MCF 10A (cell line): ENCODE results near the gene KRT81. TPM values are rescaled to one million over a fixed set of nuclear protein-coding genes. Genes with fewer than 3 reads are reported as not detected.
"Not testable (repeated sequence)": the region's sequence is repeated elsewhere in the genome, so short reads cannot be mapped to it uniquely, and the experiment has no call there.

ENCODE experiments used
- BruUV-seq: library from RNA; stranded (reverse); fragments of 400-500 nt; replicated peaks from 2 replicates; lab custom pipeline; 2021; lab: Mats Ljungman, UMichigan
- CTCF ChIA-PET: fragments of 300-600 bp; sonication (Branson Sonifier 250); formaldehyde crosslinking; extraction: SDS; loops from one replicate; lab custom pipeline; 2021; ENCODE audit warnings: antibody characterized with exemption, inconsistent platforms; lab: Yijun Ruan, JAX
- POLR2A ChIA-PET: fragments of 300-600, 350-650 bp; sonication (Branson Sonifier 250); formaldehyde crosslinking; extraction: SDS; loops from one replicate; lab custom pipeline; 2020; ENCODE audit warnings: antibody characterized with exemption, inconsistent platforms; lab: Yijun Ruan, JAX
- DNase-seq: peaks from one replicate; pipeline ENCODE4 v3.0.0-alpha.2; 2018; ENCODE audit not compliant: unreplicated experiment
- H3K27ac Mint-ChIP-seq: one replicate; pipeline ENCODE4 v1.8.0; 2022; ENCODE audit warnings: mild to moderate bottlenecking, low read depth, mixed read lengths; ENCODE audit not compliant: unreplicated experiment
- H3K27me3 Mint-ChIP-seq: one replicate; pipeline ENCODE4 v1.8.0; 2022; ENCODE audit warnings: mixed read lengths; ENCODE audit not compliant: insufficient read depth, unreplicated experiment
- H3K36me3 Mint-ChIP-seq: one replicate; pipeline ENCODE4 v1.8.0; 2022; ENCODE audit warnings: mild to moderate bottlenecking, moderate library complexity, mixed read lengths; ENCODE audit not compliant: insufficient read depth, unreplicated experiment
- H3K4me1 Mint-ChIP-seq: one replicate; pipeline ENCODE4 v1.8.0; 2022; ENCODE audit warnings: mixed read lengths; ENCODE audit not compliant: insufficient read depth, unreplicated experiment
- H3K4me3 Mint-ChIP-seq: one replicate; pipeline ENCODE4 v1.8.0; 2022; ENCODE audit warnings: mild to moderate bottlenecking, moderate library complexity, mixed read lengths; ENCODE audit not compliant: unreplicated experiment
- H3K9me3 Mint-ChIP-seq: one replicate; pipeline ENCODE4 v1.8.0; 2022; ENCODE audit warnings: mixed read lengths; ENCODE audit not compliant: unreplicated experiment
- intact Hi-C: fragments of 100-400 bp; cut with micrococcal nuclease; formaldehyde crosslinking; loops from 2 replicates; pipeline ENCODE4 v1.14.1; 2022
- total RNA-seq: library from RNA; stranded (reverse); gene quantifications from 2 replicates; pipeline ENCODE4 v1.2.3, GENCODE V29; 2022
- TF ChIP-seq, protein P1 (sequence below): fragments of 200-600 bp; IDR thresholded peaks from one replicate; pipeline ENCODE4 v1.8.0; 2022; ENCODE audit warnings: antibody characterized with exemption, mild to moderate bottlenecking; ENCODE audit not compliant: unreplicated experiment

Gene KRT81
- total RNA-seq, 1 experiment from 2014 or later: 2,023 TPM

DNA sequence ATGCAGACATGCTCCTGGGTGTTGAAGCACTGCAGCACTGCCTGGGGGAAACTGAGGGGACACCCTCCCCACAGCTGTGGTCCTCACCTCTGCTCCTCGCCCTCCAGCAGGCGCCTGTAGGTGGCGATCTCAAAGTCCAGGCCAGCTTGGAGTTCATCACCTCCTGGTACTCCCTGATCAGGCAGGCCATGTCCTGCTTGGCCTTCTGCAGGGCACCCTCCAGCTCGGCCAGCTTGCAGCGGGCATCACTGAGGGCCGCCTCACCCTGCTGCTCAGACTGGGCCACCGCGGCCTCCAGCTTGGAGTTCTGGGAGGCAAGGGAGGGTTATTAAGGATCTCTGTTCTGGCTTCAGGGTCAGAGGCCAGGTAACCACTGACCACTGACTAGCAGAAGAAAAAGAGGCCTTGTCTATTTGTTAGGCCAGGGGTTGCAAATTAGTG lies 39.1 kb downstream of the KRT81 start:
- H3K27ac Mint-ChIP-seq: peak overlapping the region; percentile 84
- peaks cover 46% of the 10 kb centered on the region for H3K36me3 Mint-ChIP-seq
- TF ChIP-seq, protein P1, sequence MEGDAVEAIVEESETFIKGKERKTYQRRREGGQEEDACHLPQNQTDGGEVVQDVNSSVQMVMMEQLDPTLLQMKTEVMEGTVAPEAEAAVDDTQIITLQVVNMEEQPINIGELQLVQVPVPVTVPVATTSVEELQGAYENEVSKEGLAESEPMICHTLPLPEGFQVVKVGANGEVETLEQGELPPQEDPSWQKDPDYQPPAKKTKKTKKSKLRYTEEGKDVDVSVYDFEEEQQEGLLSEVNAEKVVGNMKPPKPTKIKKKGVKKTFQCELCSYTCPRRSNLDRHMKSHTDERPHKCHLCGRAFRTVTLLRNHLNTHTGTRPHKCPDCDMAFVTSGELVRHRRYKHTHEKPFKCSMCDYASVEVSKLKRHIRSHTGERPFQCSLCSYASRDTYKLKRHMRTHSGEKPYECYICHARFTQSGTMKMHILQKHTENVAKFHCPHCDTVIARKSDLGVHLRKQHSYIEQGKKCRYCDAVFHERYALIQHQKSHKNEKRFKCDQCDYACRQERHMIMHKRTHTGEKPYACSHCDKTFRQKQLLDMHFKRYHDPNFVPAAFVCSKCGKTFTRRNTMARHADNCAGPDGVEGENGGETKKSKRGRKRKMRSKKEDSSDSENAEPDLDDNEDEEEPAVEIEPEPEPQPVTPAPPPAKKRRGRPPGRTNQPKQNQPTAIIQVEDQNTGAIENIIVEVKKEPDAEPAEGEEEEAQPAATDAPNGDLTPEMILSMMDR: peak; percentile 45
- BruUV-seq, H3K27me3 Mint-ChIP-seq, intact Hi-C loops, H3K4me3 Mint-ChIP-seq, H3K9me3 Mint-ChIP-seq: not testable (repeated sequence)
- DNase-seq: peak; percentile 61
- ChIA-PET CTCF (interaction anchor here (0.6 to 2.8 kb wide), 9 partner anchors 8 to 107 kb away, joined by 3 to 11 read pairs (median 5); no protein-coding TSS in a partner anchor), POLR2A (interaction anchor here (0.5 to 3.6 kb wide), 5 partner anchors 10 to 266 kb away, joined by 3 to 13 read pairs (median 4); no protein-coding TSS in a partner anchor)
- H3K4me1 Mint-ChIP-seq: peaks cover 25% of the 10 kb centered on the region

DNA sequence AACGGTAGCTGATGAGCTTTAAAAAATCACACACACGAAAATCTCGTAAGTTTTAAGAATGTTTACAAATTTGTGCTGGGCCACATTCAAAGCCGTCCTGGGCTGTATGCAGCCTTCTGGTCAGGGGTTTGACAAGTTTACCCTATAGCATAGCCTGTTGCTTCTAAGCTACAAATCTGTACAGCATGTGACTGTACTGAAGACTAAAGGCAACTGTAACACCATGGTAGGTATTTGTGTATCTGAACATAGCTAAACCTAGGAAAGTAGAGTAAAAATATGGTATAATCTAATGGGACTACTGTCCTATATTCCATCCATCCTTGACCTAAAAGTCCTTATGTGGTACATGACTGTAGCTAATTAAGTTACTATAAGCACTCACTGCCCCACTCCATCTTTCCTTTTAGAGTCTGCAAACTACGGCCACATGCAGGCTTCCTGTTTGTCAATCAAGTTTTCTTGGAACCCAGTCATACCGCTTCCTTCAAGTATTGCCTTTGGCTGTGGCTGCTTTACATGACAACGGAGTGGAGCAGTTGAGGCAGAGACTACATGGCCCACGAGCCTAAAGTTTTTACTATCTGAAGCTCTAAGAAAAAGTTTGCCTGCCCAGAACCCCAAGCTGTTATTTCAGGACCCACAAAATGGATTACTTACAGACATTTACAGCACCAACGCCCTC lies 39.8 kb downstream of the KRT81 start:
- DNase-seq: peak; percentile 56
- Mint-ChIP-seq H3K27ac (peak overlapping the region; percentile 35), H3K36me3 (peaks cover 53% of the 10 kb centered on the region), H3K27me3 (no peaks in the 10 kb centered on the region), H3K4me1 (peaks cover 28% of the 10 kb centered on the region), H3K4me3 (no peak overlapping the region), H3K9me3 (no peaks in the 10 kb centered on the region)
- BruUV-seq: TSS peak; percentile 1
- ChIA-PET CTCF (interaction anchor here (0.6 to 2.5 kb wide), 12 partner anchors 7 to 263 kb away, joined by 3 to 9 read pairs (median 3); no protein-coding TSS in a partner anchor), POLR2A (interaction anchor here (0.6 to 3.6 kb wide), 5 partner anchors 9 to 1122 kb away, joined by 3 to 13 read pairs (median 4); no protein-coding TSS in a partner anchor)
- intact Hi-C loops: no loop called here
- TF ChIP-seq, protein P1: no peak

DNA sequence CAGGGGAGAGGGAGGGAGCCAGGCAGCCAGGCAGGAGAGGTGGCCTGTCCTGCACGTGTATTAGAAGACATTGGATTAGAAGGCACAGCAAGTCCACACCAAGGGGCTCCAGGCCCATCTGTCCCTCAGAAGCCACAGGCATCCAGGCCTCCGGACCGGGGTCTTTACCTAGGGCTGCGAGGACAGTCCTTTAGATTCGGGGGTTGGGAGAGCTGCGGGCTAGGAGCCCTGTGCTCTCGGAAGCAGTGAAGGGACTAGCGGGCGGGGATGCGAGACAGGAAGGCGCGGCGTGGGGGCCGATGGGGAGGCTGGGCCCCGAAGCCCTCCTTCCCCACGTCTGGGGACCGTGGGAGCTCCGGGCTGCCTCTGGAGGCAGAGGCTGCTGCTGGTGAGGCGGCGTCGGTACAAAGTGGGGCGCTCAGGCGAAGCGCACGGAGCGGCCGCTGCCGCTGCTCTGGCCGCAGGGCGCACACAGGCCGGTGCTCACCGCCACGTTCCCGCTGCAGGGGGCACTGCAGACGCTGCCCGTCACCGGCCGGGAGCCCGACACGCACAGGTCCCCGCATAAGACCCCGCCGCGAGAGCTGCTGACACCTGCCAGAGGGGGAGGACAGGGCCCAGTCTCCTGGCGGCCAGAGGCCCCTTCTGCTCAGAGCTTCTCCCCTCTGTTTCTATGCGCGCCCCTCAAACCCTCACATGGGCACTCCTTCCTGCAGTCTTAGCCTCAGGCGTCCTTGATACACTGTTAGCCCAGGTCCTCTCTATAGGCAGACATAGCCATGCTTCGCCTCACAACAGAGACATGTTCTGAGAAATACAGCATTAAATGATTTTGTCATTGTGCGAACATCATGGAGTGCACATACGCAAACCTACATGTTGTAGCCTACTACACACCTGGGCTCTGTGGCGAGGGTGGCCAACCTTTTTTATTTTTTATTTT lies 41.0 kb downstream of the KRT81 start:
- Mint-ChIP-seq H3K9me3 (no peaks in the 10 kb centered on the region), H3K27ac (peak overlapping the region; percentile 99), H3K4me1 (peaks cover 32% of the 10 kb centered on the region), H3K36me3 (peaks cover 65% of the 10 kb centered on the region), H3K27me3 (no peaks in the 10 kb centered on the region), H3K4me3 (no peak overlapping the region)
- POLR2A ChIA-PET: interaction anchor here (0.6 to 1.5 kb wide), 4 partner anchors 8 to 35 kb away, joined by 3 to 4 read pairs (median 3); no protein-coding TSS in a partner anchor
- TF ChIP-seq, protein P1: no peak
- CTCF ChIA-PET: interaction anchor here (0.7 to 1.2 kb wide), 2 partner anchors 13 to 29 kb away, joined by 3 to 6 read pairs; no protein-coding TSS in a partner anchor
- no TSS peak for BruUV-seq
- intact Hi-C loops: no loop called here
- DNase-seq: peak; percentile 46
